ENCODE measurements around the gene CDH11.

CDH11 gene

DNA sequence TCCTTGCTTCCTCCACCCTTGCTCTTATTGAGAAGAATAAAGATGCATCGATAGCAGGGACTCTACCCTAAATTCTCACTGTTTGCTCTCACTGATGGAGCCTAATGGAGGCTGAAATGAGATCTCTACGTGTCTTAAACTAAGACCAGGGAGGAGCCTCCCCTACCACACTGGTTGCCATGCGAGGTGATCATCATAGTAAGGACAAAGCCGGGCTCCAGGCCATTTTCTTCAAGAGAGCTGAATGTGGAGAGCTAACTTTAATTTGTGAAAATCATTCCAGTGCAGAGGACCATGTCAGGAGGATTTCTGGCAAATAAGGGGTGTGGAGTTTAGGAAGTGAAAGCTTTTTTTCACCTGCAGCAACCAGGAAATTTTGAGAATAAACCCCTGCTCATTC lies 5.6 kb downstream of the CDH11 start:
- no peak for DNase-seq

- DNase-seq: no peak
These were observed 7.3 kb downstream of the CDH11 start for GRCh38 chr16:65114527-65114926.

DNA sequence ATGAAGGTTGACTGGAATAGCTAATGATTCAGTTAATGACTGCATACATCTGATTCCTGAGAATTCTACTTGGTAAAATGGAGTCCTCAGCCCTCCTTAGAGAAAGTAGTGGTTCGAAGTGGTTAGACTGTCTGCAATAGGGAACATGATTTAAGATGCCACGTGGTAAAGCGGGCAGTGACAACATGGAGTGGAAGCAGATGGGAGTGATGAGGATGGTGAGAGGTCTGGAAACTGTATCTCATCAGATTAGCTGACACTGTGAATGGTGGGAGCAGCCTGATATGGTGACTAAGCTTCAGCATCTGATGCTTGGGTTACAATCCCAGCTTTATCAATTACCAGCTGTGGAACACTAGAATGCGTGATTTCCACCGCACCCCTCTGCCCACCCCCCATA lies 8.4 kb downstream of the CDH11 start:
- no peak for DNase-seq

- no peak for DNase-seq
These were observed 10.6 kb downstream of the CDH11 start for GRCh38 chr16:65111306-65111705.

DNA sequence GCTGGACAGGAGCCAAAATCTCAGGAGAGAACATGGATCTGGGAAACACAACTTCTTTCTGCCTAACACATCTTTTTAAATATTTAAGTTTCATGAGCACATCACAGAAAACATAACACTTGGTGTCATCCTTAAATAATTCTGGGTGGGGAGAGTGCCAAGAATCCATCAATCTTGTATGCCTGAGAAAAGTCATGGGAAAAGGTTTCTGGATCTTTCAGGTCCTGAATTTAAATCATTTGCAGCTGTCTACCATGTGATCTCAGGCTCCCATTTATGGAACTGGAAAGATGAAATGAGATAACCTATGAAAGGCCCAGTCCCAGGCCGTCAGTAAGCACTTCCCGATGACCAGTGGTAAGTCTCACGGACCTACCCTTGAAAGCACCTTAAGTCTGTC lies 15.1 kb downstream of the CDH11 start:
- no peak for DNase-seq

DNA sequence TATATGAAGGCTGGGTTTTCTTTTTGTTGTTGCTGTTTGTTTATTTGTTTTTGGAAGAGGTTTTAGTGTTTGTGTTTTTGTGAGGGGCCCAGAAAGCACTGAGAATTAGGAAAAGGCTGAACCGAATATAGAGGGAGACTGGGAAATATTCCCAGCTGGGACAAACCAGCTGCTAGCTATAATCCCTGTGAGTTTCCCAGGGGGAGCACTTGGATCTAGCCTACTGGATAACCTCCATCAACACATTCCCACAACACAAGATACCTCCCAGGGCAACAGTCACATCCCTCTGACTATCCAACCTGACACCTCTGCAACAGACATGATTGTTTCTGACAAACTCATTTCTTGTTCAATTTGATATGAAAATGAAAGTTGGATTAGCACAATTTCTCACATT lies 16.7 kb downstream of the CDH11 start:
- DNase-seq: no peak

- DNase-seq: no peak
These were observed 17.4 kb downstream of the CDH11 start for GRCh38 chr16:65104471-65104870.

DNA sequence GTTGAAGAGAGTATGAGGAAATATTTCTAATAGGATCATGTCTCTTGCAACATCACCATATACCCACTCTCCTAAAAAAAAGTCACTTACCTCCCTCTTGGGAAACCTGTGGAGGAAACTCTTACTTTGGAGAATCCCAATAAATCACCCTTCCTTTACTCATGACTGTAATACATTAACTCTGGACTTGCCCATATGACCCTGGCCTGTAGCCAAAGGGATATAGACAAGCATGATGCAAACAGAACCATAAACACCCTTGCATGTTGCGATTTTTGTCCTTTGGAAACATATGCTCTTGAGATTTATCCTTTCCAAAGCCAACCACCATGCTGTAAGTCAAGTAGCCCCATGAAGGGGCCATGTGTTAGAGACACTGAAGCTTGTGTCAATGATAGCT lies 19.5 kb downstream of the CDH11 start:
- no peak for DNase-seq

- DNase-seq: no peak
These were observed 20.9 kb downstream of the CDH11 start for GRCh38 chr16:65101009-65101408.

- no peak for DNase-seq
These were observed 22.3 kb downstream of the CDH11 start for GRCh38 chr16:65099607-65100006.

- no peak for DNase-seq
These were observed 22.9 kb downstream of the CDH11 start for GRCh38 chr16:65098916-65099315.

DNA sequence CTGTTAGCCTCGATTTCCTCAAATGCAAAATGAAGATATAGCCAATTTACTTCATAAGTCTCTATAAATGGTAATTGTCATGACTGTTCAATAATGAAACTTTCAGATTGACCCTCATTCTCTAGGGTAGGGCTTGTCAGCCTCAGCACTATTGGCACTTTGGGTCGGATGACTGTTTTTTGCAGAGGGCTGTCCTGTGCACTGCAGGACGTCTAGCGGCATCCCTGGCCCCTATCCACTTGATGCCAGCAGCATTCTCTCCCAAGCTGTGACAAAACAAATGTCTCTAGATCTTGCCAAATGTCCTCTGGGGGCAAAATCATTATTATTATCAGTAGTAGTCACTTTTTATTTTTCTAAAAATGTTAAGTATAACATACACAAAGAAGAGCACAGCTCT lies 24.6 kb downstream of the CDH11 start:
- no peak for DNase-seq

DNA sequence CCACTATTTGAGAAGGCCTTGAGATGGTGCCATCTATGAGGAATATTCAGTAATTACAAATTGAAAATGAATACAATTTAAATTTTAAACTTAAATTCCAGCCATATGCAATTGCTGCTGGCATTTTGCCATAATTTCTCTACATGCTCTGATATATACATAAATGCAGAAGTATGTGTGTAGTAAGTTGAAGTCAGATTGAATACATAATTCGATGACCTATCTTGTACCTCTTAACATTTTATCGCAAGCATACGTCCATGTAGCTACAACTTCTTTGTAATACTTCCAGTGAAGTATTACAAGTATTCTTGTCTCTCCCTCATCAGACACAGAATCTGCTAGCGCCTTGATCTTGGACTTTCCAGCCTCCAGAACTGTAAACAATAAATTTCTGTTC lies 26.0 kb downstream of the CDH11 start:
- DNase-seq: no peak

DNA sequence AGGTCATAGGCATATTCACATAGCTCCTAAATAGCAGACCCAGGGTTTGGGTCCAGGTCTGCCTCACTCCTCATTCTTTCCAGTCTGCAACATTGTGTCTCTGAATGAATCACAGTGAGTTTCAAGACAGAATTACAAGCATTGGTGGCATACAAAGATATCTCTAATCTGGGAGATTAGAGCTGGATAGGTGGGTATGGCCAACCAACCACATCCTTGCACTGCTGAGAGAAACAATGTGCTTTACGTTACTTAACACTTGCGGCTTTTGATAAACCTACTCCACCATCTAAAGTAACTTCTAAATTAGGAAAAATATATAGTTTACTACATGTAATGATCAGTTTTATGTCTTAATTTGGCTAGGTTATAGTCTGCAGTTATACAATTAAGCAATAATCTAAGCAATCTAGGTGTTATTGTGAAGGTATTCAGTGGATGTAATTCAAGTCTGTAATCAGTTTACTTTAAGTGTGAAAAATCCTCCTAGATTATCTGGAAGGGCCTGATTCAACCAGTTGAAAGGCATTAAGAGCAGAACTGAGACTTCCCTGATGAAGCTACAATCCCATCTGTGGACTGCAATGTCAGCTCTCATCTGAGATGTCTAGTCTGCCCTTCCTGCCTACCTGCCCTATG lies 26.7 kb downstream of the CDH11 start:
- no peak for DNase-seq

GRCh38 chr16:65094009-65094408 lies 27.9 kb downstream of the CDH11 start:
- no peak for DNase-seq

DNA sequence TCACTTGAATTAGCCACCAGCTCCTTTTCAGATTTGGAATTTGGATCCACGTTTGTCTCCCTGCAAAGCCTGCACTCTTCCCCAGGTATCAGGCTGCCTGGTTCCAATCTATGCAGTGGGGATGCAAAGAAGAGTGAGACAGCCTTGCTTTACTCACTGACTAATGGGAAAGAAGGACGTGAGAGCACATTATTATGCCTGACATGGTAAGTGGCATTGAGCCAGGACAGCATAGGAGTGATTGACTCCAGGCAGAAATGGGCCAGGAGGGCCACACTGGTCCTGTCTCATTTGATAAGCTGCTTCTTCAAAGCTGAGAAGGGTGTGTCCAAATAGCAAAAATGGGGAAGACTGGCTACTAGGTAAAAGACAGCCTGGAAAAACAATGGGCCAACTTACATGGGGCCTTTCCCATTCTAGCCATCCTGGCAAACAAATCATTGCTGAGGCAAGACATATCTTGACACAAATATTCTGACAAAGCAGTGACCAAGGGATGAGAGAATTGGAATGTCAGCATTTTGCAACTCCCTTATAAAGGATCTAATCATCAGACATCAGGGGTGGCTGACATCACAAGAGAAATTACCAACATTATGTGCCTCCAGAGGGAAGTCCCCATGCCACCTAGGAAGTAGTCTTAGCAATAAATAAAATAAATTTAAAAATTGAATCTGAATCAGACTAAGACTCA lies 38.6 kb downstream of the CDH11 start:
- no peak for DNase-seq

GRCh38 chr16:65079549-65079948 lies 42.3 kb downstream of the CDH11 start:
- DNase-seq: no peak

DNA sequence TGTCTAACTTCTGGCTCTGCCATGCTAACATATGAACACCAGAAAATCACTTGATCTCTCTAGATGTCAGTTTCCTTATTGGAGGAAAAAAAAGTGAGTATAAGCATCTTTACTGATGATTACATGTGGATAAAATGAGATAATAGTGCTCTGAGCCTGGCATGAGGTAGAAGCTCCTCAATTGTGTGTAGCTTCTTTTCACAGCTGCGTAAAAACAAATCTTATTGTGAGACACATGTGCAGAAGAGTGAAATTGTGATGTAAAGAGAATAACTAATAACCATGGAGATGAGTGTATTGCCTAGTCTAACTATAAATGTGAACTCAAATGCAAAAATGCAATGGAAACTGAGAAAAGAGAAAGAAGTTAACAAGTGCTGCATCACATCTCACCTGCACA lies 44.7 kb downstream of the CDH11 start:
- no peak for DNase-seq

- DNase-seq: no peak
These were observed 46.0 kb downstream of the CDH11 start for GRCh38 chr16:65075877-65076276.

DNA sequence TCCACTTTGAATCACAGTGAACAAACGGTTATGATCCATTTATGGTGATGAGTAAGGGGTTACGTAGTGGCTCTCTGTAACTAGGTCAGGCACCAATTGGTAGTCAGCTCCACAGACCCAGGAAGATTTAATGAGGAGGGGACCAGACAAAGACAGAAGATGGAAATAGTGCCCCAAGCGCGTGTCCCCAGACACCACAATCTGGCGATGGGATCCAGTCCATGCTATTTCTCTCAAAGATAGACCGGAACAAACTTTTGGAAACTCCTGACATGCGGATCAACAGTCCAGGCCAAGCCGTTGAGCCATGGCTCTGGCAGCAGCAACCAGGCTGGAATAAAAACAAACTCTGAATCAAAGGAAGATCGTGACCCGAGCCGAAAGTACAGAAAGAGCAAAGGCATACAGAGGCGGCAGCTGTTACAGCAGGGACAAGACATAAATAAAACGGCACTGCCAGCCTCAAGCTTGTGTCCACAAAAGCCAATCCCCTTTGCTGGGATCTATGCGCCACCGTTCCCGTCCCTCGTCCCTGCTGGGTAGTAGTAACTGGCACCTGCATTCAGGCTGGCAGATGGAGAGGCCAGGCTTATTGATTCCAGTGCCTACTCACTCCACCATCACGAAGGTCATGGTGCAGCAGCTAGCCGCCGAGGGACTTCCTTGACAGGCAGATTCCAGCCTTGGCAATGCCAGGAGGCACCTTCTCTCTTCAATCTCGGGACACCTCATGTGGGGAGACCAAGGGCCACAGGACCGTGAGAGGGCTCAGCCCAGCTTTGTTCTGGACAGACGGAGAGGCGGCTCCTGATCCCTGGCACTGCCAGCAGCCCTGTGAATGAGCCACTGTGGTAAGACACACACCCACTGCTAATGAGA lies 50.2 kb downstream of the CDH11 start:
- no peak for DNase-seq

DNA sequence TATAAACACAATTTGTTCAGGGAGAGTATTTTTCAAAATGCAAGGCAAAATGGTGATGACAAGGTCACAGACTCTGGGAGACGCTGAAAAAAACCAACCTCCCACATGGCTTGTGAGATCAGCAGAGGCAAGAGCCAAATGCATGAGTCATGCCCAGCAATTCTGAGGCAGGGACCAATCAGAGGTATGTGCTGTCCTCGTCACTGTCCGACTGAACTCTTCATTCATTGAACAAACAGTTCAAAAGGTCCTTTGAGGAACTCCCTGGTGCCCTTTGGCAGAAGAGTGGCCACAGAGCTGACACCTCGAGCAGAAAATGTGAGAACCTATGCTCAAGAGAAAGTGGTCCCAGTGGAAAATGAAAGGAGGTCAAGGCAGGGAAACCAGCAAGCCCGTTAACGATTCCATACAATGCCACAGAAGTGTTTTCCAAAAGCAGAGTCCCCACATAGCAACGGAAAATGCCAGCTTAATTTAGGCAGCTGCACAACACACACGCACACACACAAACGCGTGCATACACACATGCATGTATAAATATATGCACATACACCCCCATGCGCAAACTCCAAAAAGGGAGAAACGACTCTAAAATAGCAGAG lies 50.9 kb downstream of the CDH11 start:
- DNase-seq: peak; percentile 97

GRCh38 chr16:65069766-65070165 lies 52.1 kb downstream of the CDH11 start:
- DNase-seq: no peak

DNA sequence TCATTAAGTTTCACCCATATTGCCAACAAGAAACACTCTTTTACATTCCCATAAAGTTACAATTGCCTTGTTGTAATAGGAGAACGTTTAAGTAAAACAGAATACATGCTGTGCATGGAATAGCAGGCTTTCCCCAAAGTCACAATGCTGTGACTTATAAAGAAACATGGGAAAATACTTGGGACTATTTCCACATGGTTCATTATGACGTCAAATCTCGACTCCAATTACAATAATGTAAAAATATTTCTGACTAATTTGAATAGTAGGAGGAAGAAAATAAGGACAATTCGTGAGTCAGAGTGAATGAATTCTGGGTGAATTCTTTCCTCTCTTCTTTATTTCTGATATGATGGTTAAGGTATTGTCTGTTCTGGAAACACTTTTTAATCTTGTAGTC lies 52.8 kb downstream of the CDH11 start:
- DNase-seq: no peak
